Pulmonary artery endothelial cell (primary cell): ENCODE measurements around the gene COMTD1. TPM values are rescaled to one million over a fixed set of nuclear protein-coding genes. Genes with fewer than 3 reads are reported as not detected.
A peak's percentile ranks its signal among the peaks of the same experiment; 100 is the strongest.
"Not testable (repeated sequence)": the region's sequence is repeated elsewhere in the genome, so short reads cannot be mapped to it uniquely, and the experiment has no call there.

Experiments used
- DNase-seq: peaks from one replicate; pipeline ENCODE4 v3.0.0-alpha.2; 2011; ENCODE audit warnings: low read depth, low spot score
- total RNA-seq: library from RNA; depleted of rRNA; stranded (reverse); fragments of >200 nt; gene quantifications from 2 replicates; pipeline ENCODE4 v1.2.3, GENCODE V29; 2014

COMTD1 gene
- total RNA-seq, 1 donor from 2014 or later: 10.1 TPM

GRCh38 chr10:75223507-75223906 lies 12.2 kb downstream of the COMTD1 start:
- no peak for DNase-seq

GRCh38 chr10:75221492-75221891 lies 14.3 kb downstream of the COMTD1 start:
- not testable (repeated sequence) for DNase-seq

GRCh38 chr10:75220274-75220673 lies 15.5 kb downstream of the COMTD1 start:
- no peak for DNase-seq

DNA sequence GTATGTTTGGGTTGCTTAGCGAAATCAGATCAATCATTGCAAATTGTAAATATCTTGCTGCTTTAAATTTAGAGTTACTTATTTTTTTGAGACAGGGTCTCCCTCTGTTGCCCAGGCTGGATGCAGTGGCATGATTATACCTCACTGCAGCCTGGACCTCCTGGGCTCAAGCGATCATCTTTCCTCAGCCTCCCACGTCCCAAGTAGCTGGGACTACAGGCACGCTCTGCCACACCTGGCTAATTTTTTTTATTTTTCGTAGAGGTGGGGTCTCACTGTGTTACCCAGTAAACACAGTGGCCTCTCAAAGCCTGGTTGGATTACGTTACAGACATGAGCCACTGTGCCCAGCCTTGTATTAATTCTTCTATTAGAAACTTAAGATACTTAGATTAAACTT lies 23.4 kb downstream of the COMTD1 start:
- no peak for DNase-seq

DNA sequence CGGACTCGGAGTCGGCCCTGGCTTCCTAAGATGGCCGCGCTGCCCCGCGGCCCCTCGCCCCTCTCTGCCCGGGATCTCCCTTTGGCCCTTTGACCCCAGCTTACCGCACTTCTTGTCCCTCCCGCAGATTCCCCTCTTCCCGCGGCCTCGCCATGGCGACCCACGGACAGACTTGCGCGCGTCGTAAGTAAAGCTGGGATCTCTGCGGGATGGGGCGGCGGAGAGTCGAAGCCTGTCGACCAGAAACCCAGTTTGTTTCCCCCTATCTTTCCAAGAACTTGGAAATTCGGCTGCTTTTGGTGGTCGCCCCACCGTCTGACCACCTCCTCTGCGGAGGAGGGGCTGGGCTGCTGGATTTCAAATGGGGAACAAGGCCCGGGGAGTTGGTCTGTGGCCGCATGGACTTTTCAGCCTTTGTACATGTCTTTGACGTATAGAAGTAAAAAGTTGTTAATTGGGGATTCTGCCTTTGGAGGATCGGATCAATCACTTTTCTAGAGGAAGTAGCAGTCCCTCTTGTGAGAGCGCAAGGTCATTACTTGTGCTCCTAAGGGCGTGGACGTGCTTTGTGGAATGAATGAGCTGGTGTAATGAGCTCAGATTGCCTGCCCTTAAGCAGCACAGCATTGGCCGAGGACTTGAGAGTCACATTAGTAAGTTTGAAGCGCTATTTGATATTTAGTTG lies 24.6 kb downstream of the COMTD1 start:
- DNase-seq: no peak

GRCh38 chr10:75210282-75211006 lies 25.3 kb downstream of the COMTD1 start, which contains the start of gene VDAC2:
TSS of gene VDAC2 (plus strand) at chr10:75210796. CDS start at chr10:75211159, 363 bp downstream.
- DNase-seq: peak; percentile 36

DNA sequence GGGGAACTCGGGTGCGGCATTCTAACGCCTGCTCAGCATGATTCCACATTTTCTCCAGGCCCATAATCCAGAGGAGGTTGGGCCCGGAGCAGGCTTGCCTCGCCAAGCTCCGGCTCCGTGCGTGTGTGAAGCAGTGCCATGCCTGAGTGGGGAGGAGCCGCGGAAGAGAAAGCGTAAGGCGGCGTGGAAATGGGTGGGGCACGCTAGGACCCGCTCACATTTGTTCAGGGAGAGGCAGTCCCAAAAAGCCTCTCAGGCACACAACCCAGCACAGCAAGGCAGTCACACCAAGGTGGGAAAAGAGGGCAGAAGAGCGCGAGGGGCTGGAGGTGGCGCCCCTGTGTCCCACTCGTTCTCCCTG lies 25.9 kb downstream of the COMTD1 start:
- DNase-seq: no peak

- no peak for DNase-seq
Measured at GRCh38 chr10:75209086-75209920, 26.5 kb downstream of the COMTD1 start.

DNA sequence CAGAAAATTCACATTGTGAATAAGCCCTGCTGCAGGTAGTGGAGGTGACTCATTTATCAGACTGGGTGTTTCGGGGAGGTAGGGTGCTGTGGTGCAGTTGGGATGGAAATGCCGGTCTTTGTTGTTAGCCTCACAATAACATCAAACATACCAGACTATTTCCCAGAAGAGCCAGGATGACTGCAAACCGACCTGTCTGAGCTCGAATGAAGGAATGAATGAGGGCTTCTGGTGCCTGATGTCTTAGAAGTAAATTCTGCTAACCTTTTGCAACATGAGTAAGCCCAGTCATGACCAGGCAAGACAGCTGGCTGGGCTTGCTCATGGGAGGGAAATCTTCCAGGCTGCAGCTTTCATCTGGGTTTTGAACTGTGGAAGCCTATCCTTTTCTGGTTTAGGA lies 27.6 kb downstream of the COMTD1 start:
- DNase-seq: no peak

DNA sequence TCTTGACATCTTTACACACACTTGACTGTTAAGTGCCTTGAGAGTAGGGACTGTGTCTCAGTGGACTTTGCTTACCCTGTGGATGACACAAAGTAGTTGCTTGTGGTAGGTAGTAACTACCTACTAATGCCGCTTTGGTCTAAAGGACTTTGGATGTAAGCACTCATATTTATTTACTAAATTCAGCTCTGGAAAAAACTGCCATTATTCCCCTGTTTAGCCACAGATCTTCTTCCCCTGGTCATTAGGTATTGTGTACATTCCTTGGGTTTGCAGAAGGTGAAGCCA lies 28.0 kb downstream of the COMTD1 start:
- DNase-seq: no peak

DNA sequence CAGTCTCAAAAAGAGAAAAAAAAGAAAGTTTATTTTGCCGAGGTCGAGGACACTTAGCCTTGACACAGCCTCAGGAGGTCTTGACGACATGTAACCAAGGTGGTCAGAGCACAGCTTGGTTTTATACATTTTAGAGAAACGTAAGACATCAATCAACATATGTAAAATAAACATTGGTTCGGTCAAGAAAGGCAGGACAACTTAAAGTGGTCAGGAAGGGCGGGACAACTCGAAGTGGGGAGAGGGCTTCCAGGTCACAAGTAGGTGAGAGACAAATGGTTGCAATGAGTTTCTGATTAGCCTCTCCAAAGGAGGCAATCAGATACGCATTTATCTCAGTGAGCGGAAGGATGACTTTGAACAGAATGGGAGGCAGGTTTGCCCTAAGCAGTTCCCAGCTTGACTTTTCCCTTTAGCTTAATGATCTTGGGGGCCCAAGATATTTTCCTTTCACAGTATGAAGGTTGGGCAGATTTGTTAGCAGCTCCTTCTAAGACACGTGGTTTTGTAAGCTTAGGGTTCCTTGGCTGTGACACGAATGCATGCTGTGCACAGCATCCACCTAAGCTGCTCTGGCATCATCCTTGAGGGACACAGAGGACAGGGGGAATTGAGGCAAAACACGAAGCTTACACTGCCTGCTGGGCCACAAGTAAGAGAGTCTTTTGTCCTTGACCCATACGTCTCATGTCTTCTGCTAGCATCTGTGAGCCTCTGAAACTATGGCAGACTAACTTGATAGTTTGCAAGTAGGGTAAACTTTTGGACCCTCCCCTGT lies 28.5 kb downstream of the COMTD1 start:
- DNase-seq: no peak

- DNase-seq: not testable (repeated sequence)
Measured at GRCh38 chr10:75206638-75207037, 29.1 kb downstream of the COMTD1 start.

GRCh38 chr10:75205908-75206307 lies 29.8 kb downstream of the COMTD1 start:
- DNase-seq: no peak

DNA sequence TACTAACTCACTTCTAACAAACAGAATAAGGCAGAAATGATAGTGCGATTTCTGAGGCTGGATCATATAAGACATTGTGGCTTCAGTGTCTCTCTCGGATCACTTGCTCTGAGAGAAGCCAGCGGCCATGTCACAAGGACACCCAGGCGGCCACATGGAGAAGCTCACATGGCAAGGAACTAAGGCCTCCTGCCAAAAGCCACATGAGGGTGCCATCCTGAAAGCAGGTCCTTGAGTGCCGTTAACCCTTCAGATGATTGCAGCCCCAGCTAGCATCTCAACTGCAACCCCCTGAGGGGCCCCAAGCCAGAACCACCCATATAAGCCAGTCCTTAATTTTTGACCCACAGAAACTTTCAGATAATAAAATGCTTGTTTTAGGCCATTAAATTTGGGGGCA lies 32.0 kb downstream of the COMTD1 start:
- no peak for DNase-seq

- not testable (repeated sequence) for DNase-seq
Measured at GRCh38 chr10:75203046-75203620, 32.6 kb downstream of the COMTD1 start.

GRCh38 chr10:75202321-75203045 lies 33.3 kb downstream of the COMTD1 start:
- no peak for DNase-seq

GRCh38 chr10:75201793-75202307 lies 33.9 kb downstream of the COMTD1 start:
- DNase-seq: no peak

GRCh38 chr10:75199949-75200348 lies 35.8 kb downstream of the COMTD1 start:
- not testable (repeated sequence) for DNase-seq

DNA sequence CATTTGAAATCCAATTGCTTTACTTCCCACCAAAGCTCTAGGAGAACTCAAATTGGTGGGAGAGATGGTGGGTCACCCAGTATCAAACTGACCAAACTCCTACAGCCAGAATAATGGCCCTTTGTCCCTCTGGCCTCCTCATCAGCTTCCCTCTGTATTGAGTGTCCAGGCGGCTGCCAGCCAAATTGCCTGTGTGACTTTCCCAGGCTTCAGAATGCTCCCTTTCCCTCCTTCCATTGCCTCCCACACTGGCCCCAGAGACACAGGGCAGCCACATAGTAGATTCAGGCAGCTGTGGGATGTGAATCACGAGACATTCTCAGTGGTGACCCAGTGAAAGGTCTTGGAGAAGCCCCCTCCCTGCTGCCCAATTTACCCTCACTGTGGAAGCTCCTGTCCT lies 37.9 kb downstream of the COMTD1 start:
- no peak for DNase-seq

GRCh38 chr10:75197066-75197465 lies 38.7 kb downstream of the COMTD1 start:
- no peak for DNase-seq
